Subcutaneous adipose tissue (tissue), 4 donors: ENCODE data around the gene LRCH1. TPM values are rescaled to one million over a fixed set of nuclear protein-coding genes. Genes with fewer than 3 reads are reported as not detected.

Source experiments
- CTCF ChIP-seq: fragments of 450-650 bp; IDR thresholded peaks from one replicate; pipeline ENCODE4 v1.5.1; 2016; ENCODE audit warnings: low read depth, mild to moderate bottlenecking, control low read depth, antibody characterized with exemption, moderate library complexity
- total RNA-seq, 4 donors: library from RNA; depleted of rRNA; stranded (reverse); fragments of >200 nt; gene quantifications; one replicate each; pipeline ENCODE4 v1.1.0, GENCODE V29; 2016

Gene LRCH1
- total RNA-seq, 4 donors from 2014 or later, result 18.9 to 27.5 (median 25.7) TPM

GRCh38 chr13:46550822-46551221 is 2.1 kb upstream of the LRCH1 start:
- no peak for TF ChIP-seq CTCF

- TF ChIP-seq CTCF, result no peak
Measured at GRCh38 chr13:46551410-46552302, 1.3 kb upstream of the LRCH1 start.

GRCh38 chr13:46552303-46552682 is 677 bp upstream of the LRCH1 start:
- TF ChIP-seq CTCF, result no peak

- no peak for TF ChIP-seq CTCF
Measured at GRCh38 chr13:46553521-46553885, 533 bp downstream of the LRCH1 start.

- no peak for TF ChIP-seq CTCF
Measured at GRCh38 chr13:46553886-46554858, 1.2 kb downstream of the LRCH1 start.

GRCh38 chr13:46554951-46555350 is 2.0 kb downstream of the LRCH1 start:
- TF ChIP-seq CTCF, result no peak
